SJSA1 (cell line): ENCODE data around the gene AP1M1. TPM values are rescaled to one million over a fixed set of nuclear protein-coding genes. Genes with fewer than 3 reads are reported as not detected.
A peak's percentile ranks its signal among the peaks of the same experiment; 100 is the strongest.

Experiments used
- DNase-seq, 2 experiments: peaks; one replicate each; pipeline ENCODE4 v3.0.0-alpha.2; 2015 to 2020; ENCODE audit warnings: low spot score in 2 of 2, low read depth in 1 of 2
- H3K27ac ChIP-seq: fragments of 250-450 bp; sonication (Bioruptor Pico); 2 replicates; pipeline ENCODE4 v1.5.1; 2020; ENCODE audit warnings: mild to moderate bottlenecking, moderate library complexity
- H3K27me3 ChIP-seq: fragments of 250-450 bp; sonication (Bioruptor Pico); replicated peaks from 2 replicates; pipeline ENCODE4 v1.5.1; 2020; ENCODE audit warnings: mild to moderate bottlenecking, moderate library complexity
- H3K36me3 ChIP-seq: fragments of 250-450 bp; sonication (Bioruptor Pico); 2 replicates; pipeline ENCODE4 v1.5.1; 2020; ENCODE audit warnings: mild to moderate bottlenecking
- H3K4me1 ChIP-seq: fragments of 250-450 bp; sonication (Bioruptor Pico); replicated peaks from 2 replicates; pipeline ENCODE4 v1.6.1; 2021; ENCODE audit warnings: mild to moderate bottlenecking
- H3K4me3 ChIP-seq: fragments of 250-450 bp; sonication (Bioruptor Pico); 2 replicates; pipeline ENCODE4 v1.5.1; 2020; ENCODE audit warnings: mild to moderate bottlenecking
- H3K9me3 ChIP-seq: fragments of 250-450 bp; sonication (Bioruptor Pico); replicated peaks from 2 replicates; pipeline ENCODE4 v1.5.1; 2020; ENCODE audit warnings: mild to moderate bottlenecking
- total RNA-seq: library from RNA; depleted of rRNA; stranded (reverse); fragments of >200 nt; shearing (Covaris generic); gene quantifications from 2 replicates; pipeline ENCODE4 v1.2.3, GENCODE V29; 2014

AP1M1 gene
- total RNA-seq, 1 experiment from 2014 or later, result 103 TPM

GRCh38 chr19:16197188-16197621, 506 bp upstream of the AP1M1 start:
- Histone ChIP-seq H3K27me3 (no peaks in the 10 kb centered on the region), H3K4me3 (peak overlapping the region; percentile 77), H3K4me1 (peaks cover 21% of the 10 kb centered on the region), H3K36me3 (peaks cover 31% of the 10 kb centered on the region), H3K27ac (peak overlapping the region; percentile 69), H3K9me3 (no peaks in the 10 kb centered on the region)
- no peak for DNase-seq

GRCh38 chr19:16198370-16198651, 600 bp downstream of the AP1M1 start:
- H3K9me3 ChIP-seq, result no peaks in the 10 kb centered on the region
- H3K4me3 ChIP-seq, result peak overlapping the region; percentile 77
- DNase-seq, result peak in 1 of 2 experiments; percentile 15
- peaks cover 21% of the 10 kb centered on the region for H3K4me1 ChIP-seq
- peaks cover 41% of the 10 kb centered on the region for H3K36me3 ChIP-seq
- H3K27ac ChIP-seq, result peak overlapping the region; percentile 69
- no peaks in the 10 kb centered on the region for H3K27me3 ChIP-seq

GRCh38 chr19:16199275-16199932, 1.7 kb downstream of the AP1M1 start:
- Histone ChIP-seq H3K27me3 (no peaks in the 10 kb centered on the region), H3K4me1 (peaks cover 21% of the 10 kb centered on the region), H3K36me3 (peaks cover 51% of the 10 kb centered on the region), H3K4me3 (no peak overlapping the region), H3K27ac (no peak overlapping the region), H3K9me3 (no peaks in the 10 kb centered on the region)
- no peak for DNase-seq

DNA sequence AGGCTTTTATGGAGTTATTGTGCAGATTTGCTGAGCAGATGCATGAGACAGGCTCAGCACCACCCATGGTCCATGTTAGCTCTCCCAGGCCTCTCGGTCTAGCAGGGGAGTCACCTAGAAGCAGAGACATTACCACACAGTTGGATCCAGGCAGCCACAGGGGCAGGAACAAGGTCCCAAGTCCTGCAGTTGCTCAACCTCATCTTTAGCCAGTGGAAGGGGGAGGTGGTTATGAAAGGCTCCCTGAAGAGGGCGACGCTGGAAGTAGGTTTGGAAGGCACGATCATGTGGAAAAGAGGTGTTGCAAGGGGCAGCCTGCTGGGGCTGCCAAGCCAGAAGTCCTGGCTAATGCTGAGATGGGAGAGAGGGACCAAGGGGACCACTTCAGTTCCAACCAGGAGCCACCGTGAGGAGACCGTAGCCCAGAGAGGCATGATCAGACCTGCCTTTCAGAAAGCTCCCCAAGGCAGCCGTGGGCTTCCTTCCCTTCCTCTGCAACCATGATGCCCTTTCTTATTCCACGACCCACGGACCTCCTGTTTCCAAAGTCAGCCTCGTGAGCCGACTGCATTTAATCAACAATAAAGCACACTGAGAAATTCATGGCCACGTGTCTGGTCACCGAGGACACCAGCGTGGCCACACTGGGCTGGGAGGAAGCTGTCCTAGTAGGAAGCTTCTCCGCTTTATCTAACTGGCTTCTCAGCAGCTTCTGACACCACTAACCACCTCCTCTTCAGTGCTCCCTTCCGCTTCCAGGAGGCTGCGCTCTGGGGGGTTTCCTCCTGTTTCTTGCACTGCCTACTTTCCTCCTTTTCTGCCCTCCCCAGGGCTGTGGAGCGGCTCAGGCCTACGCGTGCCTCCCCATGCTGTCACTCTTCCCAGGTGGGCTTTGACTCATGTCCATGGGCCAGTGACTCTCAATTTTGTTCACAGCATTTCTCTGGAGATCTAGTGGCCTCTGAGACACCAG, 2.6 kb downstream of the AP1M1 start:
- H3K27me3 ChIP-seq, result no peaks in the 10 kb centered on the region
- no peak overlapping the region for H3K27ac ChIP-seq
- no peak for DNase-seq
- H3K9me3 ChIP-seq, result no peaks in the 10 kb centered on the region
- H3K4me1 ChIP-seq, result peaks cover 21% of the 10 kb centered on the region
- H3K36me3 ChIP-seq, result peaks cover 59% of the 10 kb centered on the region
- H3K4me3 ChIP-seq, result no peak overlapping the region

DNA sequence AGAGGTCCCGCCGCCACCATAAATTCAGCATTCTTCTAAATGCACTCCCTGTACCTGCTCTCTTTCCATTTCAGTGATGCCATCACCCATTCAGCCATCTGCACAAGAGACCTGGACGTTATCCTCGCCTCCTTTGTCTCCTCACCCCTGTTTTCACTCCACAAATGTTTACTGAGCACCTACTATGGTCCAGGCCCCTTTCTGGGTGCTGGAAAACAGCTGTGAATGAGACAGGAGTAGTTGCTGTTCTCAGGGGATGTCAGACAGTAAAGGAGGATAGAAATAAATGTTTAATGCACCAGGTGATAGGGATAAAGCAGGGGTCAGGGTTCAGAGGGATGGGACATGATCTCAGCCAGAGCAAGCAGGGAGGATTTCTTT, 3.3 kb downstream of the AP1M1 start:
- Histone ChIP-seq H3K4me3 (no peak overlapping the region), H3K27ac (no peak overlapping the region), H3K4me1 (peaks cover 21% of the 10 kb centered on the region), H3K36me3 (peaks cover 66% of the 10 kb centered on the region), H3K9me3 (no peaks in the 10 kb centered on the region), H3K27me3 (no peaks in the 10 kb centered on the region)
- DNase-seq, result no peak

GRCh38 chr19:16202320-16203255, 4.9 kb downstream of the AP1M1 start:
- no peak for DNase-seq

GRCh38 chr19:16203256-16204004, 5.7 kb downstream of the AP1M1 start:
- Histone ChIP-seq H3K27me3 (no peaks in the 10 kb centered on the region), H3K4me1 (peaks cover 8% of the 10 kb centered on the region; the same call in 1 of the 2 replicates), H3K36me3 (peaks cover 83% of the 10 kb centered on the region), H3K4me3 (no peak overlapping the region), H3K9me3 (no peaks in the 10 kb centered on the region), H3K27ac (no peak overlapping the region)
- no peak for DNase-seq

More at GRCh38 chr19:16202320-16203255, 4.9 kb downstream of the AP1M1 start:
- Histone ChIP-seq H3K27me3 (no peaks in the 10 kb centered on the region), H3K36me3 (peaks cover 82% of the 10 kb centered on the region), H3K27ac (no peak overlapping the region), H3K9me3 (no peaks in the 10 kb centered on the region), H3K4me3 (no peak overlapping the region), H3K4me1 (peaks cover 8% of the 10 kb centered on the region)

DNA sequence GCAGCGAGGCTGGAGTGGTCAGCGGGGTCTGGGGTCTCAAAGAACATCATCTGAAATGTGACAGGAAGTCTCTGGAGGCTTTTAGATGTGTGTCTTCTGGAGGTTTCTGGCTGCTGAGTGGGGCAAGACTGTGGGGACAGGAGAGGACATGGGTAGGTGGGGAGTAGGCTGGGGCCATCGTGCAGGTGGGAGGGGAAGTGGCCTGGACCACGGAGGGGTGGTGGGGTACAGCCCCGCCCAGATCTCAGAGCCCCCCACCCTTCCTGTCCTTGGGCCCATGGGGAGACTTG, 6.2 kb downstream of the AP1M1 start:
- Histone ChIP-seq H3K27me3 (no peaks in the 10 kb centered on the region), H3K9me3 (no peaks in the 10 kb centered on the region), H3K36me3 (peaks cover 89% of the 10 kb centered on the region), H3K4me1 (peaks cover 3% of the 10 kb centered on the region; the same call in 1 of the 2 replicates), H3K27ac (no peak overlapping the region), H3K4me3 (no peak overlapping the region)
- DNase-seq, result no peak

GRCh38 chr19:16205205-16206045, 7.7 kb downstream of the AP1M1 start:
- DNase-seq, result no peak
- Histone ChIP-seq H3K4me3 (no peak overlapping the region), H3K4me1 (no peaks in the 10 kb centered on the region), H3K36me3 (peaks cover 94% of the 10 kb centered on the region), H3K27me3 (no peaks in the 10 kb centered on the region), H3K9me3 (no peaks in the 10 kb centered on the region), H3K27ac (no peak overlapping the region)

DNA sequence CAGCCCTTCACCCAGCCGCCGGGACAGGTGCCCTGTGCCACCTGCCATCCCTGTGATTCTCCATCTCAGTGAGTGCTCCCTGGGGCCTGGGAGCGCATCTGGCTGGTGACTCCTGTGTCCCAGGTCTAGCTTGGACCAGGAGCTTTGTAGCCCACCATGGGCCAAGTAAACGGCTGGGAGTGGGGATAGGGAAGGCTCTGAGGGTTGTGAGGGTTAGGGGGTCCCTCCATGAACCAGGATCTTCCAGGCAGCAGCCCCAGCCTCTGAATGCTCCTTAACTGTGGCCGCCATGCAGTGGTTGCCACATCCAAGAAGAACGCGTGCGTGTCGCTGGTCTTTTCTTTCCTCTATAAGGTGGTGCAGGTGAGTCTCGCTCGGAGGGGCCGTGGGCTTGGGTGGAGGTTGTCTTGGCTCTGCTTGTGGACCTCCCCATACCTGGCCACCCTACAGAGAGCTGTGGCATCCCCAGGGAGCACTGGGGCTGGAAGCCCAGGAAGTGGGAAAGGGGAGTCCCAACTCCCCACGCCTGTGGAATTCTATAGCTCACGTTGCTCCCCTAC, 8.4 kb downstream of the AP1M1 start:
- Histone ChIP-seq H3K9me3 (no peaks in the 10 kb centered on the region), H3K4me3 (no peak overlapping the region), H3K4me1 (no peaks in the 10 kb centered on the region), H3K36me3 (peaks cover 95% of the 10 kb centered on the region), H3K27ac (no peak overlapping the region), H3K27me3 (no peaks in the 10 kb centered on the region)
- no peak for DNase-seq

DNA sequence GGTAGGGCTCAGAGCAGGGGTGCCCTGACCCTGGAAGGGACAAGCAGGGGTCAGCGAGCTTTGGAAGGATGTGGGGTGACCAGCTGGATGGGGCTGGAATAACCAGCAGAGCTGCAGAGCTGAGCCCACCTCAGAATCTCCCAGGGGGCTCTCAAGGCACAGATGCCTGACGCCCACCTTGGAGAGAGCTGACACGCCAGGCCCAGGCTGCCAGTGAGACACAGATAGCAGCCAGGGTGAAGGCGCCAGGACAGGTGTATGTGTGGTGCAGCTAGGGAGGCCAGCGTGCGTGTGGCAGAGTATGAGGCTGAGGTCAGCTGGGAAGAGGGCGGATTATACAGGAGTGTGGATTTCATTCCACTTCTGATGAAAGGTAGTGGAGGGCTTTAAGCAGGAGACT, 8.9 kb downstream of the AP1M1 start:
- Histone ChIP-seq H3K27me3 (no peaks in the 10 kb centered on the region), H3K27ac (no peak overlapping the region), H3K4me1 (no peaks in the 10 kb centered on the region), H3K36me3 (peaks cover 99% of the 10 kb centered on the region), H3K9me3 (no peaks in the 10 kb centered on the region), H3K4me3 (no peak overlapping the region)
- DNase-seq, result no peak

DNA sequence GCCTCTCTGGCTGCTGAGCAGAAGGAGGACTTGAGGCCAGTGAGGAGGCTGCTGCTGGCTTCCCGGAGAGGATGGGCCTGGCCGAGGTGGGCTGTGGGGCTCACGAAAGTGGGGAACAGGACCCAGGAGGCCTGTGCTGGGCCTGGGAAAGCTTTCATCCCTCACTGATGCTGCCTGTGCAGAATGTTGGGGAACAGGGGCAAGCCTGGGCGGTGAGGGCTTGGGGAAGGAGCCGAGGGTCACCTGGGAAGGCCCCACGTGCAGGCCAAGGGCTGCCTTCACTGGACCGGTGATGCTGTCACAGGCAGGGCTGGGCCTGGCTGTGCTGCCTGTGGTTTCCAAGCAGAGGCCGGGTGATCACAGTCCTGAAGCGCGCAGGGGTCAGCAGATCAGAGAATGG, 9.4 kb downstream of the AP1M1 start:
- Histone ChIP-seq H3K27ac (no peak overlapping the region), H3K36me3 (peaks cover 99% of the 10 kb centered on the region), H3K9me3 (no peaks in the 10 kb centered on the region), H3K4me3 (no peak overlapping the region), H3K27me3 (no peaks in the 10 kb centered on the region), H3K4me1 (no peaks in the 10 kb centered on the region)
- DNase-seq, result no peak
